CD14-positive monocyte (primary cell): ENCODE data around the gene WNT5B. TPM values are rescaled to one million over a fixed set of nuclear protein-coding genes. Genes with fewer than 3 reads are reported as not detected.
"Not testable (repeated sequence)": the region's sequence is repeated elsewhere in the genome, so short reads cannot be mapped to it uniquely, and the experiment has no call there.

Experiments used
- DNase-seq, 3 donors: peaks; one replicate each; pipeline ENCODE4 v3.0.0-alpha.2; 2011 to 2022
- H2AFZ ChIP-seq: 2 replicates; pipeline ENCODE4 v1.6.0; 2012; ENCODE audit warnings: mild to moderate bottlenecking, low read depth, low read length, inconsistent platforms; ENCODE audit not compliant: insufficient read depth, poor library complexity, severe bottlenecking
- H3K27ac ChIP-seq, 2 donors: 1 replicate in 1 of 2; 2 replicates in 1 of 2; pipeline ENCODE4 v1.5.1; 2012 to 2013; ENCODE audit warnings: low read length in 2 of 2, control low read depth in 1 of 2, inconsistent platforms in 1 of 2, low read depth in 1 of 2, mild to moderate bottlenecking in 1 of 2
- H3K27me3 ChIP-seq, 2 donors: one replicate each; pipeline versions ENCODE4 v1.6.0 to v1.6.1; 2011 to 2013; ENCODE audit warnings: low read length in 2 of 2; ENCODE audit not compliant: control insufficient read depth in 2 of 2, insufficient read depth in 2 of 2
- H3K36me3 ChIP-seq, 2 donors: replicated peaks in 1 of 2; 1 replicate in 1 of 2; 2 replicates in 1 of 2; pipeline versions ENCODE4 v1.5.1 to v1.6.1; 2012 to 2013; ENCODE audit warnings: low read length in 2 of 2, control low read depth in 1 of 2, inconsistent platforms in 1 of 2, mild to moderate bottlenecking in 1 of 2; ENCODE audit not compliant: insufficient read depth in 2 of 2, control insufficient read depth in 1 of 2
- H3K4me1 ChIP-seq, 2 donors: 1 replicate in 1 of 2; 2 replicates in 1 of 2; pipeline versions ENCODE4 v1.5.1 to v1.6.1; 2012 to 2013; ENCODE audit warnings: low read length in 2 of 2, control low read depth in 1 of 2, inconsistent platforms in 1 of 2, mild to moderate bottlenecking in 1 of 2, moderate library complexity in 1 of 2; ENCODE audit not compliant: insufficient read depth in 2 of 2, control insufficient read depth in 1 of 2
- H3K4me2 ChIP-seq: replicated peaks from 2 replicates; pipeline ENCODE3; 2012; ENCODE audit warnings: low read length, moderate library complexity, mild to moderate bottlenecking; ENCODE audit not compliant: poor library complexity, severe bottlenecking; ENCODE audit errors: extremely low read depth
- H3K4me3 ChIP-seq, 3 experiments: fragments of 200-600 bp in 1 of 3; sonication (generic) in 1 of 3; replicated peaks in 1 of 3; 1 replicate in 2 of 3; 2 replicates in 1 of 3; pipeline ENCODE4 v1.5.1; 2011 to 2013; ENCODE audit warnings: low read length in 3 of 3, mild to moderate bottlenecking in 3 of 3, control low read depth in 2 of 3, low read depth in 2 of 3, inconsistent platforms in 1 of 3, moderate library complexity in 1 of 3
- H3K79me2 ChIP-seq: 2 replicates; pipeline ENCODE4 v1.6.0; 2012; ENCODE audit warnings: mild to moderate bottlenecking, control low read depth, inconsistent platforms, low read length, moderate library complexity; ENCODE audit not compliant: insufficient read depth
- H3K9ac ChIP-seq: 2 replicates; pipeline ENCODE4 v1.6.0; 2017; ENCODE audit warnings: low read length, mild to moderate bottlenecking; ENCODE audit not compliant: insufficient read depth, poor library complexity, severe bottlenecking
- H3K9me3 ChIP-seq, 2 donors: replicated peaks in 1 of 2; 1 replicate in 1 of 2; 2 replicates in 1 of 2; pipeline versions ENCODE4 v1.5.1 to v1.6.1; 2012 to 2013; ENCODE audit warnings: low read length in 2 of 2, control low read depth in 1 of 2; ENCODE audit not compliant: control insufficient read depth in 1 of 2, insufficient read depth in 1 of 2
- H4K20me1 ChIP-seq: 2 replicates; pipeline ENCODE4 v1.6.0; 2012; ENCODE audit warnings: mild to moderate bottlenecking, low read length, control low read depth, moderate library complexity; ENCODE audit not compliant: insufficient read depth
- H3K27ac Mint-ChIP-seq, 7 donors: one replicate each; pipeline ENCODE4 v1.8.0; 2020; ENCODE audit warnings: mild to moderate bottlenecking in 7 of 7, mixed read lengths in 7 of 7, moderate library complexity in 6 of 7, inconsistent platforms in 2 of 7
- H3K27me3 Mint-ChIP-seq, 3 donors: one replicate each; pipeline ENCODE4 v1.8.0; 2021 to 2022; ENCODE audit warnings: low read depth in 3 of 3, mild to moderate bottlenecking in 3 of 3, mixed read lengths in 3 of 3, moderate library complexity in 3 of 3, inconsistent platforms in 1 of 3
- H3K36me3 Mint-ChIP-seq, 2 donors: one replicate each; pipeline ENCODE4 v1.8.0; 2020; ENCODE audit warnings: mixed read lengths in 2 of 2, inconsistent platforms in 1 of 2, mild to moderate bottlenecking in 1 of 2
- H3K4me1 Mint-ChIP-seq: one replicate; pipeline ENCODE4 v1.8.0; 2020; ENCODE audit warnings: mild to moderate bottlenecking, mixed read lengths
- H3K4me3 Mint-ChIP-seq, 2 donors: one replicate each; pipeline ENCODE4 v1.8.0; 2020; ENCODE audit warnings: mild to moderate bottlenecking in 2 of 2, mixed read lengths in 2 of 2, moderate library complexity in 1 of 2
- H3K9me3 Mint-ChIP-seq, 7 donors: one replicate each; pipeline ENCODE4 v1.8.0; 2020 to 2022; ENCODE audit warnings: mixed read lengths in 7 of 7, mild to moderate bottlenecking in 6 of 7, moderate library complexity in 6 of 7, inconsistent platforms in 2 of 7
- WGBS: methylation state at CpG from one replicate; pipeline ENCODE4 v1.1.5; 2013; ENCODE audit warnings: missing lambda C conversion rate; ENCODE audit not compliant: insufficient coverage; 5-methylcytosine and 5-hydroxymethylcytosine counted together
- intact Hi-C, 2 donors: fragments of 100-400 bp; cut with micrococcal nuclease; formaldehyde crosslinking; loops; one replicate each; pipeline versions ENCODE4 v1.15.0 to v1.15.1; 2023
- polyA plus RNA-seq, 3 donors: library from polyadenylated mRNA; depleted of rRNA in 1 of 3; unstranded in 2 of 3; stranded (reverse) in 1 of 3; fragments of 300-500 nt in 2 of 3; fragments of >200 nt in 1 of 3; fragmentation: Illumina TruSeq in 2 of 3; gene quantifications; 1 replicate in 2 of 3; 2 replicates in 1 of 3; pipeline ENCODE4 v1.2.3, GENCODE V29; 2012 to 2021
- TF ChIP-seq, protein P1 (sequence below): fragments of 200-600 bp; IDR thresholded peaks from one replicate; pipeline ENCODE4 v1.8.0; 2022; ENCODE audit warnings: antibody characterized with exemption, mild to moderate bottlenecking

WNT5B gene
- polyA plus RNA-seq, 3 donors: 2.7 to 4.1 (median 3.1) TPM

DNA sequence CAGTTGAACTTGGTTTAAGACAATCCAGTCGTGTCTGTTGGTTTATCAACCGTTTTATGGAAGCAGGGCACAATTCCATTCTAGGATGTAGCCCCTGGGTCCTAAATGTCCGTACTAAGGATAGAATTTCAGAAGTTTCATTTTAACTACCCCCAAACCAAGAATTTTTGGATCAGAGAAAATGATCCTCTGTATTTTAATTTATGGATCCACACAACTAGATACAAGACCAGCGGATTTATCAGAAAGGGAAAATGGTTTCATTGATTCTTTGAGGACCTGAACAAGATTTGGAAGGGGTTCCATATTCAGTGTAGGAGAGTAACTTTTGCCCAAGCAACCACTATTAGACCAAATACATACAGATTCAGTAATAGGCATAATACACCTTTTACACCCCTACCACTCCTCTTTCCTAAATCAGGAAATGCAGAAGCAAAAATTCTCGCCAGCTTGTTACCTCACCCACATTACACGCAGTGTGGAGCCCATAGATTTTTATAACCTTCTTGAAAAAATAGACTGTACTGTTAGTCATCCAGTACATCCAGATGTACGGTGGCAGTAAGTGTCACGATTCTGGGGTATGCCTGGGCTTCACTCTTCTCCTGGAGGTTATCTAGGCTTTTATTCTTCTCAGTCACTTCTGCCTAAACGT, 33.2 kb upstream of the WNT5B start:
- H4K20me1 ChIP-seq: peaks cover 30% of the 10 kb centered on the region
- H3K79me2 ChIP-seq: peaks cover 29% of the 10 kb centered on the region
- peaks cover 43% of the 10 kb centered on the region for H3K4me1 Mint-ChIP-seq
- peak overlapping the region; percentile 73 for H2AFZ ChIP-seq
- WGBS: 82% methylated on average over 2 of the region's 9 CpGs
- no peak for DNase-seq
- no peaks in the 10 kb centered on the region for H3K9me3 ChIP-seq
- peak overlapping the region; percentile 99 for H3K4me2 ChIP-seq
- peaks cover 32 to 45% of the 10 kb centered on the region in 2 donors for H3K4me1 ChIP-seq
- H3K9me3 Mint-ChIP-seq: no peaks in the 10 kb centered on the region
- peaks cover 0 to 4% (median 0%) of the 10 kb centered on the region in 3 donors for H3K27me3 Mint-ChIP-seq
- H3K36me3 Mint-ChIP-seq: peaks cover 2 to 3% of the 10 kb centered on the region in 2 donors
- peak overlapping the region in 1 of 3 experiments; percentile 94 for H3K4me3 ChIP-seq
- H3K27ac Mint-ChIP-seq: peak overlapping the region in 3 of 7 donors; percentile 90 to 93 (median 91)
- H3K27ac ChIP-seq: peak overlapping the region in 1 of 2 donors; percentile 70
- H3K36me3 ChIP-seq: no peaks in the 10 kb centered on the region
- TF ChIP-seq, protein P1, sequence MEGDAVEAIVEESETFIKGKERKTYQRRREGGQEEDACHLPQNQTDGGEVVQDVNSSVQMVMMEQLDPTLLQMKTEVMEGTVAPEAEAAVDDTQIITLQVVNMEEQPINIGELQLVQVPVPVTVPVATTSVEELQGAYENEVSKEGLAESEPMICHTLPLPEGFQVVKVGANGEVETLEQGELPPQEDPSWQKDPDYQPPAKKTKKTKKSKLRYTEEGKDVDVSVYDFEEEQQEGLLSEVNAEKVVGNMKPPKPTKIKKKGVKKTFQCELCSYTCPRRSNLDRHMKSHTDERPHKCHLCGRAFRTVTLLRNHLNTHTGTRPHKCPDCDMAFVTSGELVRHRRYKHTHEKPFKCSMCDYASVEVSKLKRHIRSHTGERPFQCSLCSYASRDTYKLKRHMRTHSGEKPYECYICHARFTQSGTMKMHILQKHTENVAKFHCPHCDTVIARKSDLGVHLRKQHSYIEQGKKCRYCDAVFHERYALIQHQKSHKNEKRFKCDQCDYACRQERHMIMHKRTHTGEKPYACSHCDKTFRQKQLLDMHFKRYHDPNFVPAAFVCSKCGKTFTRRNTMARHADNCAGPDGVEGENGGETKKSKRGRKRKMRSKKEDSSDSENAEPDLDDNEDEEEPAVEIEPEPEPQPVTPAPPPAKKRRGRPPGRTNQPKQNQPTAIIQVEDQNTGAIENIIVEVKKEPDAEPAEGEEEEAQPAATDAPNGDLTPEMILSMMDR: no peak
- H3K9ac ChIP-seq: no peak overlapping the region
- intact Hi-C loops: no loop called here
- no peaks in the 10 kb centered on the region for H3K27me3 ChIP-seq
- H3K4me3 Mint-ChIP-seq: peak overlapping the region in 1 of 2 donors; percentile 92

DNA sequence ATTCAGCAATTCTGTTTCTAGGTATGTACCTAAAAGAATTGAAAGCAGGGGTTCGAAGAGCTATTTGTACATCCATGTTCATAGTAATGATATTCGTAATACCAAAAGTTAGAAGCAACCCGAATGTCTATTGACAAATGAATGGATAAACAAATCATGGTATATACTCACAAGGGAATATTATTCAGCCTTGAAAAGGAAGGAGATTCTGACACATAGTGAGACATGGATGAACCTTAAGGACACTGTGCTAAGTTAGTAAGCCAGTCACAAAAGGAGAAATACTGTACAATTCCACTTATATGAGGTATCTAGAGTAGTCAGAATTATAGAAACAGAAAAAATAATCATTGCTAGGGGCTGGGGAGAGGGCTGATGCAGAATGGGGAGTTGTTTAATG, 30.3 kb upstream of the WNT5B start:
- H3K9me3 ChIP-seq: no peaks in the 10 kb centered on the region
- WGBS: 100% methylated on average over 1 of the region's 3 CpGs

DNA sequence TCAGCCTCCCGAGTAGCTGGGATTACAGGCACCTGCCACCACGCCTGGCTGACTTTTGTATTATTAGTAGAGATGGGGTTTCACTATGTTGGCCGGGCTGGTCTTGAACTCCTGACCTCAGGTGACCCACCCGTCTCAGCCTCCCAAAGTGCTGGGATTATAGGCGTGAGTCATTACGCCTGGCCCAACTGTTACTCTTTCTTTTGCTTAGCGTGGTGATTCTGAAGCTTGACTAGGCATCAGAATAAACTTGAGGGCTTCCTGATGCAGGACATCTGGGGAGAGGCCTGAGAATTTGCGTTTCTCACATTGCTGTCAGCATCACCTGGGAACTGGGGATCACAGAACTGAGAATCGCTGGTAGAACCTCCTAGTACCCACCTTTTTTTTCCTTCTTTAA, 26.3 kb upstream of the WNT5B start:
- H3K4me1 Mint-ChIP-seq: peaks cover 39% of the 10 kb centered on the region
- H3K27ac Mint-ChIP-seq: peak overlapping the region in 2 of 7 donors; percentile 85 to 95
- intact Hi-C loops, H3K79me2 ChIP-seq, H3K36me3 ChIP-seq, DNase-seq, H3K4me3 ChIP-seq, H4K20me1 ChIP-seq, H3K9me3 ChIP-seq, H3K4me2 ChIP-seq, H3K36me3 Mint-ChIP-seq, H3K9ac ChIP-seq, H3K27me3 Mint-ChIP-seq, H3K27me3 ChIP-seq, H3K27ac ChIP-seq, H2AFZ ChIP-seq, H3K4me3 Mint-ChIP-seq, H3K9me3 Mint-ChIP-seq: not testable (repeated sequence)
- whole genome bisulfite sequencing: 97% methylated on average over 7 of the region's 9 CpGs
- H3K4me1 ChIP-seq: peaks cover 38 to 44% of the 10 kb centered on the region in 2 donors

More for the DNA sequence above, 30.3 kb upstream of the WNT5B start:
- Histone ChIP-seq H3K9ac (no peak overlapping the region), H4K20me1 (peaks cover 2% of the 10 kb centered on the region), H2AFZ (no peak overlapping the region), H3K4me3 (no peak overlapping the region), H3K36me3 (no peaks in the 10 kb centered on the region), H3K79me2 (peaks cover under 1% of the 10 kb centered on the region), H3K27me3 (no peaks in the 10 kb centered on the region), H3K4me1 (peaks cover 19 to 31% of the 10 kb centered on the region in 2 donors), H3K27ac (no peak overlapping the region), H3K4me2 (no peak overlapping the region)
- intact Hi-C loops: no loop called here
- Mint-ChIP-seq H3K9me3 (no peaks in the 10 kb centered on the region), H3K27ac (no peak overlapping the region), H3K27me3 (no peaks in the 10 kb centered on the region), H3K4me3 (no peak overlapping the region), H3K36me3 (no peaks in the 10 kb centered on the region), H3K4me1 (peaks cover 28% of the 10 kb centered on the region)
- no peak for DNase-seq
- TF ChIP-seq, protein P1: no peak
